ENCODE results near the gene TSHZ2.

TSHZ2 gene

GRCh38 chr20:53101992-53102760, 130.0 kb downstream of the TSHZ2 start:
- no peak for DNase-seq (ENCODE audit: extremely low read depth, low read depth)
- H3K4me3 ChIP-seq (replicated peaks; ENCODE audit: low read depth, low read length), result no peak overlapping the region
- no peak for TF ChIP-seq CTCF (IDR thresholded peaks at IDR 0.05; ENCODE audit: low read depth, low read length, missing control alignments)

GRCh38 chr20:53103124-53103523, 131.0 kb downstream of the TSHZ2 start:
- no peak overlapping the region for H3K4me3 ChIP-seq (replicated peaks; ENCODE audit: low read depth, low read length)
- no peak for TF ChIP-seq CTCF (IDR thresholded peaks at IDR 0.05; ENCODE audit: low read depth, low read length, missing control alignments)
- DNase-seq (ENCODE audit: extremely low read depth, low read depth), result no peak

- no peak for DNase-seq (ENCODE audit: extremely low read depth, low read depth)
- H3K4me3 ChIP-seq (replicated peaks; ENCODE audit: low read depth, low read length), result no peak overlapping the region
- no peak for TF ChIP-seq CTCF (IDR thresholded peaks at IDR 0.05; ENCODE audit: low read depth, low read length, missing control alignments)
Observed at GRCh38 chr20:53104884-53105283, 132.7 kb downstream of the TSHZ2 start.

- TF ChIP-seq CTCF (IDR thresholded peaks at IDR 0.05; ENCODE audit: low read depth, low read length, missing control alignments), result no peak
- H3K4me3 ChIP-seq (replicated peaks; ENCODE audit: low read depth, low read length), result no peak overlapping the region
- DNase-seq (ENCODE audit: extremely low read depth, low read depth), result no peak
Observed at GRCh38 chr20:53116733-53117132, 144.6 kb downstream of the TSHZ2 start.

GRCh38 chr20:53122853-53123252, 150.7 kb downstream of the TSHZ2 start:
- no peak for TF ChIP-seq CTCF (IDR thresholded peaks at IDR 0.05; ENCODE audit: low read depth, low read length, missing control alignments)

GRCh38 chr20:53124075-53124551, 152.0 kb downstream of the TSHZ2 start:
- no peak for TF ChIP-seq CTCF (IDR thresholded peaks at IDR 0.05; ENCODE audit: low read depth, low read length, missing control alignments)
- no peak for DNase-seq (ENCODE audit: extremely low read depth, low read depth)
- H3K4me3 ChIP-seq (replicated peaks; ENCODE audit: low read depth, low read length), result no peak overlapping the region

More at GRCh38 chr20:53122853-53123252, 150.7 kb downstream of the TSHZ2 start:
- no peak overlapping the region for H3K4me3 ChIP-seq (replicated peaks; ENCODE audit: low read depth, low read length)
- no peak for DNase-seq (ENCODE audit: extremely low read depth, low read depth)
